ENCODE measurements around the gene MRPS5.
A peak's percentile ranks its signal among the peaks of the same experiment; 100 is the strongest.

The MRPS5 gene

DNA sequence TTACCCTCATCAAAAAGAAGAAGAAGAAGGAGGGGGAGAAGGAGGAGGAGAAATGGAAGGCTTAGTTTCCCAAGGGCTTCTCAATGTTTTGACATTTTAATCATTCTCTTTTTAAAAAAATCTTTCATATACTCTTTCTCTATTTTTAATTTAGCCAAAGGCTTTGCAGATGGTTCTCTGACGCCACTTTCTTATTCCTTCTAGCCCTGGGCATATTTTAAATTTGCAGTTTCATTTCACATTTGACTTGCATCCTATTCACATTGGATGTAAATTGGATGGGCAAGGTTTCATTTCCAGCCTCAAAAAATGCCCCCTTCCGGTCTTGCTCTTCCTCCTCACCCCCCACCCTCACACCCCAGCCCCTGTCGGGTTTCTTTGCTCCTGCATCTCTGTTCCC, 66.3 kb downstream of the MRPS5 start:
- H3K4me3 ChIP-seq (ENCODE audit: low read length, poor library complexity, severe bottlenecking), result no peak overlapping the region
- H3K79me2 ChIP-seq (ENCODE audit: insufficient read depth, low read length), result no peaks in the 10 kb centered on the region
- H3K4me1 ChIP-seq (ENCODE audit: insufficient read depth, low read length, poor library complexity, severe bottlenecking), result no peaks in the 10 kb centered on the region
- H3F3A ChIP-seq (ENCODE audit: low read depth), result no peaks in the 10 kb centered on the region
- H3K9me2 ChIP-seq (replicated peaks; ENCODE audit: low read depth, low read length), result no peaks in the 10 kb centered on the region
- no peak overlapping the region for H3K9ac ChIP-seq (ENCODE audit: low read depth, low read length, poor library complexity, severe bottlenecking)
- H3K27me3 ChIP-seq (ENCODE audit: insufficient read depth, low read length, poor library complexity, severe bottlenecking), result no peaks in the 10 kb centered on the region
- H3K36me3 ChIP-seq (ENCODE audit: insufficient read depth, low read length), result no peaks in the 10 kb centered on the region
- H3K4me2 ChIP-seq (ENCODE audit: low read depth, low read length, poor library complexity, severe bottlenecking), result no peak overlapping the region
- no peak for TF ChIP-seq CTCF (conservative IDR thresholded peaks at IDR 0.05; ENCODE audit: low read length)
- H2AFZ ChIP-seq (ENCODE audit: low read length), result no peak overlapping the region
- H3K9me3 ChIP-seq (ENCODE audit: insufficient read depth, low read depth, low read length), result no peaks in the 10 kb centered on the region
- no peaks in the 10 kb centered on the region for H4K20me1 ChIP-seq (ENCODE audit: insufficient read depth, low read length, poor library complexity, severe bottlenecking)

GRCh38 chr2:95054016-95054415, 67.6 kb downstream of the MRPS5 start:
- H3K9me3 ChIP-seq (ENCODE audit: insufficient read depth, low read depth, low read length), result no peaks in the 10 kb centered on the region
- peak overlapping the region; percentile 94 for H2AFZ ChIP-seq (ENCODE audit: low read length)
- H3F3A ChIP-seq (ENCODE audit: low read depth), result no peaks in the 10 kb centered on the region
- no peaks in the 10 kb centered on the region for H3K27me3 ChIP-seq (ENCODE audit: insufficient read depth, low read length, poor library complexity, severe bottlenecking)
- H3K9ac ChIP-seq (ENCODE audit: low read depth, low read length, poor library complexity, severe bottlenecking), result no peak overlapping the region
- H3K4me3 ChIP-seq (ENCODE audit: low read length, poor library complexity, severe bottlenecking), result no peak overlapping the region
- TF ChIP-seq EZH2phosphoT487 (IDR thresholded peaks at IDR 0.05; ENCODE audit: borderline replicate concordance) (no peak), CTCF (conservative IDR thresholded peaks at IDR 0.05; ENCODE audit: low read length) (no peak)
- peak overlapping the region; percentile 78 for H3K4me2 ChIP-seq (ENCODE audit: low read depth, low read length, poor library complexity, severe bottlenecking)
- no peaks in the 10 kb centered on the region for H4K20me1 ChIP-seq (ENCODE audit: insufficient read depth, low read length, poor library complexity, severe bottlenecking)
- H3K9me2 ChIP-seq (replicated peaks; ENCODE audit: low read depth, low read length), result no peaks in the 10 kb centered on the region
- H3K79me2 ChIP-seq (ENCODE audit: insufficient read depth, low read length), result no peaks in the 10 kb centered on the region
- H3K36me3 ChIP-seq (ENCODE audit: insufficient read depth, low read length), result no peaks in the 10 kb centered on the region
- no peaks in the 10 kb centered on the region for H3K4me1 ChIP-seq (ENCODE audit: insufficient read depth, low read length, poor library complexity, severe bottlenecking)

- H3K36me3 ChIP-seq (ENCODE audit: insufficient read depth, low read length), result no peaks in the 10 kb centered on the region
- no peaks in the 10 kb centered on the region for H3K79me2 ChIP-seq (ENCODE audit: insufficient read depth, low read length)
- TF ChIP-seq EZH2phosphoT487 (IDR thresholded peaks at IDR 0.05; ENCODE audit: borderline replicate concordance) (no peak), CTCF (conservative IDR thresholded peaks at IDR 0.05; ENCODE audit: low read length) (peak; percentile 59)
- no peaks in the 10 kb centered on the region for H3K9me2 ChIP-seq (replicated peaks; ENCODE audit: low read depth, low read length)
- H3K9ac ChIP-seq (ENCODE audit: low read depth, low read length, poor library complexity, severe bottlenecking), result no peak overlapping the region
- H3F3A ChIP-seq (ENCODE audit: low read depth), result no peaks in the 10 kb centered on the region
- no peaks in the 10 kb centered on the region for H3K27me3 ChIP-seq (ENCODE audit: insufficient read depth, low read length, poor library complexity, severe bottlenecking)
- peak overlapping the region; percentile 94 for H2AFZ ChIP-seq (ENCODE audit: low read length)
- no peaks in the 10 kb centered on the region for H4K20me1 ChIP-seq (ENCODE audit: insufficient read depth, low read length, poor library complexity, severe bottlenecking)
- H3K4me3 ChIP-seq (ENCODE audit: low read length, poor library complexity, severe bottlenecking), result peak overlapping the region; percentile 64
- H3K4me1 ChIP-seq (ENCODE audit: insufficient read depth, low read length, poor library complexity, severe bottlenecking), result no peaks in the 10 kb centered on the region
- H3K9me3 ChIP-seq (ENCODE audit: insufficient read depth, low read depth, low read length), result no peaks in the 10 kb centered on the region
- peak overlapping the region; percentile 78 for H3K4me2 ChIP-seq (ENCODE audit: low read depth, low read length, poor library complexity, severe bottlenecking)
Observed at GRCh38 chr2:95053543-95053942, 68.1 kb downstream of the MRPS5 start.
